HUES48 (cell line): Measurements from ENCODE around the gene ACAP2.

Experiments used
- H3K27ac ChIP-seq: one replicate; pipeline ENCODE4 v1.7.0; 2013; ENCODE audit warnings: low read depth, low read length, inconsistent platforms
- H3K27me3 ChIP-seq: 2 replicates; pipeline ENCODE4 v1.6.1; 2013; ENCODE audit warnings: mild to moderate bottlenecking, low read length; ENCODE audit not compliant: control insufficient read depth, insufficient read depth
- H3K36me3 ChIP-seq: 2 replicates; pipeline ENCODE4 v1.6.1; 2013; ENCODE audit warnings: low read length; ENCODE audit not compliant: control insufficient read depth, insufficient read depth
- H3K4me1 ChIP-seq: 2 replicates; pipeline ENCODE4 v1.6.1; 2013; ENCODE audit warnings: mild to moderate bottlenecking, low read length; ENCODE audit not compliant: control insufficient read depth, insufficient read depth
- H3K4me3 ChIP-seq: 2 replicates; pipeline ENCODE4 v1.5.1; 2013; ENCODE audit warnings: mild to moderate bottlenecking, low read depth, low read length
- H3K9ac ChIP-seq: 2 replicates; pipeline ENCODE4 v1.6.1; 2013; ENCODE audit warnings: mild to moderate bottlenecking, low read depth, low read length, moderate library complexity
- H3K9me3 ChIP-seq: 2 replicates; pipeline ENCODE4 v1.6.1; 2013; ENCODE audit warnings: low read length; ENCODE audit not compliant: control insufficient read depth, insufficient read depth

Gene ACAP2

GRCh38 chr3:195348426-195349115 is 94.2 kb downstream of the ACAP2 start:
- Histone ChIP-seq H3K9me3 (no peaks in the 10 kb centered on the region), H3K27me3 (no peaks in the 10 kb centered on the region), H3K4me1 (no peaks in the 10 kb centered on the region), H3K9ac (no peak overlapping the region), H3K36me3 (no peaks in the 10 kb centered on the region), H3K27ac (no peak overlapping the region), H3K4me3 (no peak overlapping the region)

- Histone ChIP-seq H3K36me3 (peaks cover 5% of the 10 kb centered on the region; the same call in 1 of the 2 replicates), H3K9me3 (no peaks in the 10 kb centered on the region), H3K27ac (no peak overlapping the region), H3K4me3 (no peak overlapping the region), H3K4me1 (no peaks in the 10 kb centered on the region), H3K9ac (no peak overlapping the region), H3K27me3 (no peaks in the 10 kb centered on the region)
Observed at GRCh38 chr3:195337747-195338146, 105.1 kb downstream of the ACAP2 start.

- no peak overlapping the region for H3K4me3 ChIP-seq
- H3K9me3 ChIP-seq, result no peaks in the 10 kb centered on the region
- H3K9ac ChIP-seq, result no peak overlapping the region
- H3K4me1 ChIP-seq, result no peaks in the 10 kb centered on the region
- H3K27ac ChIP-seq, result no peak overlapping the region
- H3K27me3 ChIP-seq, result no peaks in the 10 kb centered on the region
- H3K36me3 ChIP-seq, result peaks cover 12% of the 10 kb centered on the region; the same call in 1 of the 2 replicates
Observed at GRCh38 chr3:195334967-195335366, 107.9 kb downstream of the ACAP2 start.

GRCh38 chr3:195319060-195319459 is 123.8 kb downstream of the ACAP2 start:
- Histone ChIP-seq H3K9me3 (peaks cover 13% of the 10 kb centered on the region), H3K36me3 (peaks cover 25% of the 10 kb centered on the region)

GRCh38 chr3:195312714-195313113 is 130.1 kb downstream of the ACAP2 start:
- Histone ChIP-seq H3K4me3 (no peak overlapping the region), H3K9ac (no peak overlapping the region), H3K27me3 (no peaks in the 10 kb centered on the region), H3K9me3 (no peaks in the 10 kb centered on the region), H3K27ac (no peak overlapping the region), H3K4me1 (no peaks in the 10 kb centered on the region), H3K36me3 (0 out of 2 replicates have a peak, but pooled peaks cover under 1% of the 10 kb centered on the region)

More at GRCh38 chr3:195319060-195319459, 123.8 kb downstream of the ACAP2 start:
- H3K27ac ChIP-seq, result no peak overlapping the region
- H3K9ac ChIP-seq, result no peak overlapping the region
- H3K4me3 ChIP-seq, result no peak overlapping the region
- H3K4me1 ChIP-seq, result no peaks in the 10 kb centered on the region
- no peaks in the 10 kb centered on the region for H3K27me3 ChIP-seq

GRCh38 chr3:195307711-195308110 is 135.1 kb downstream of the ACAP2 start:
- H3K4me3 ChIP-seq, result no peak overlapping the region
- H3K4me1 ChIP-seq, result no peaks in the 10 kb centered on the region
- no peak overlapping the region for H3K9ac ChIP-seq
- no peak overlapping the region for H3K27ac ChIP-seq
- no peaks in the 10 kb centered on the region for H3K9me3 ChIP-seq
- no peaks in the 10 kb centered on the region; the same call in 1 of the 2 replicates for H3K36me3 ChIP-seq
- no peaks in the 10 kb centered on the region for H3K27me3 ChIP-seq

- Histone ChIP-seq H3K36me3 (peaks cover 12% of the 10 kb centered on the region), H3K9ac (no peak overlapping the region), H3K4me1 (no peaks in the 10 kb centered on the region)
Observed at GRCh38 chr3:195306369-195306768, 136.5 kb downstream of the ACAP2 start.

GRCh38 chr3:195302431-195302830 is 140.4 kb downstream of the ACAP2 start:
- Histone ChIP-seq H3K27me3 (no peaks in the 10 kb centered on the region), H3K4me3 (no peak overlapping the region), H3K4me1 (no peaks in the 10 kb centered on the region), H3K9ac (no peak overlapping the region), H3K27ac (no peak overlapping the region), H3K36me3 (peaks cover 20% of the 10 kb centered on the region), H3K9me3 (no peaks in the 10 kb centered on the region)

More at GRCh38 chr3:195306369-195306768, 136.5 kb downstream of the ACAP2 start:
- H3K27me3 ChIP-seq, result no peaks in the 10 kb centered on the region
- no peaks in the 10 kb centered on the region for H3K9me3 ChIP-seq
- H3K27ac ChIP-seq, result no peak overlapping the region
- no peak overlapping the region for H3K4me3 ChIP-seq

GRCh38 chr3:195297446-195297845 is 145.4 kb downstream of the ACAP2 start:
- Histone ChIP-seq H3K9ac (no peak overlapping the region), H3K27me3 (no peaks in the 10 kb centered on the region), H3K9me3 (no peaks in the 10 kb centered on the region), H3K36me3 (peaks cover 32% of the 10 kb centered on the region), H3K4me3 (no peak overlapping the region), H3K27ac (no peak overlapping the region), H3K4me1 (no peaks in the 10 kb centered on the region)

DNA sequence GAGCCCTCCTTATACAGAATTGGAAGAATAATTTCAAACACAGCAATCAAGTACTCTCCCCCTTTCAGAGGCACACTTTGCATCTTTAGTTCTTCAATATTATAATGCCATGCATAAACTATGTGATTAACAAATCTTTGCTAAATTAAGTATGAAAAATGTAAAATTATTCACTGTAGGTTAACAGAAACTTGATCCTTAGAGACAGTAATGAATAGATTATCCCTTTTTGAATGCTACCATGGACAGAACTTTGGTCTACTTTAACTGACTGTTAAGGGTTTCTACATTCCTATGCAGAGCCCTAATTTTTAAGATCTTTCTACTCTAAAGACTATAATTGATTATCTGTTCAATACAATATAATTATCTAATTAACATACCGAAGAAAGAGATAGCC is 146.2 kb downstream of the ACAP2 start:
- H3K4me3 ChIP-seq, result no peak overlapping the region
- H3K27ac ChIP-seq, result no peak overlapping the region
- no peaks in the 10 kb centered on the region for H3K27me3 ChIP-seq
- H3K4me1 ChIP-seq, result no peaks in the 10 kb centered on the region
- no peaks in the 10 kb centered on the region for H3K9me3 ChIP-seq
- peaks cover 29% of the 10 kb centered on the region for H3K36me3 ChIP-seq
- H3K9ac ChIP-seq, result no peak overlapping the region

- Histone ChIP-seq H3K27me3 (no peaks in the 10 kb centered on the region), H3K9me3 (no peaks in the 10 kb centered on the region), H3K4me3 (no peak overlapping the region), H3K4me1 (no peaks in the 10 kb centered on the region), H3K27ac (no peak overlapping the region), H3K9ac (no peak overlapping the region), H3K36me3 (peaks cover 55% of the 10 kb centered on the region)
Observed at GRCh38 chr3:195291121-195291520, 151.7 kb downstream of the ACAP2 start.
